Esophagus squamous epithelium (tissue), 5 donors: ENCODE data around the gene CX3CL1. TPM values are rescaled to one million over a fixed set of nuclear protein-coding genes. Genes with fewer than 3 reads are reported as not detected.

Source experiments
- DNase-seq: peaks from one replicate; lab custom pipeline; 2025; lab: John Stamatoyannopoulos, UW
- H3K27ac ChIP-seq, 4 donors: fragments of 200-600 bp; sonication (generic); one replicate each; pipeline ENCODE4 v1.5.1; 2016 to 2019; ENCODE audit warnings: mild to moderate bottlenecking in 1 of 4
- H3K27me3 ChIP-seq, 4 donors: fragments of 200-600 bp; sonication (generic); 1 replicate in 3 of 4; 2 replicates in 1 of 4; pipeline versions ENCODE4 v1.5.1 to v1.6.0; 2017 to 2021; ENCODE audit warnings: antibody characterized with exemption in 1 of 4
- H3K36me3 ChIP-seq, 3 donors: fragments of 200-600 bp; sonication (generic); one replicate each; pipeline ENCODE4 v1.5.1; 2016 to 2019
- H3K4me1 ChIP-seq, 3 donors: fragments of 200-600 bp; sonication (generic); one replicate each; pipeline ENCODE4 v1.5.1; 2017 to 2019
- H3K4me3 ChIP-seq, 4 donors: fragments of 200-600 bp; sonication (generic); 1 replicate in 3 of 4; 2 replicates in 1 of 4; pipeline ENCODE4 v1.5.1; 2016 to 2019; ENCODE audit warnings: mild to moderate bottlenecking in 2 of 4, moderate library complexity in 1 of 4
- H3K9me3 ChIP-seq, 3 donors: fragments of 200-600 bp; sonication (generic); one replicate each; pipeline ENCODE4 v1.5.1; 2016 to 2019
- POLR2A ChIP-seq, 4 donors: fragments of 450-650 bp; IDR thresholded peaks; one replicate each; pipeline ENCODE4 v1.6.1; 2017; ENCODE audit warnings: antibody characterized with exemption in 4 of 4, mild to moderate bottlenecking in 4 of 4, moderate library complexity in 3 of 4
- WGBS, 2 donors: methylation state at CpG; one replicate each; pipeline ENCODE4 v1.1.5; 2018; 5-methylcytosine and 5-hydroxymethylcytosine counted together
- intact Hi-C: fragments of 100-400 bp; cut with DNase I; formaldehyde crosslinking; loops from one replicate; pipeline ENCODE4 v1.15.0; 2022
- total RNA-seq, 4 donors: library from RNA; depleted of rRNA; stranded (reverse); fragments of >200 nt; gene quantifications; one replicate each; pipeline ENCODE4 v1.1.0, GENCODE V29; 2016
- TF ChIP-seq, protein P1 (sequence below), 6 experiments: fragments of 450-650 bp in 4 of 6; fragments of 200-600 bp in 2 of 6; sonication (generic) in 2 of 6; IDR thresholded peaks; one replicate each; pipeline ENCODE4 v1.5.1; 2016 to 2019; ENCODE audit warnings: antibody characterized with exemption in 6 of 6, mild to moderate bottlenecking in 4 of 6, moderate library complexity in 4 of 6
- donor health status: DM: yes; HTN: yes; CAD: no.

CX3CL1 gene
- total RNA-seq, 4 donors from 2014 or later: 3.3 to 14.8 (median 7.4) TPM

DNA sequence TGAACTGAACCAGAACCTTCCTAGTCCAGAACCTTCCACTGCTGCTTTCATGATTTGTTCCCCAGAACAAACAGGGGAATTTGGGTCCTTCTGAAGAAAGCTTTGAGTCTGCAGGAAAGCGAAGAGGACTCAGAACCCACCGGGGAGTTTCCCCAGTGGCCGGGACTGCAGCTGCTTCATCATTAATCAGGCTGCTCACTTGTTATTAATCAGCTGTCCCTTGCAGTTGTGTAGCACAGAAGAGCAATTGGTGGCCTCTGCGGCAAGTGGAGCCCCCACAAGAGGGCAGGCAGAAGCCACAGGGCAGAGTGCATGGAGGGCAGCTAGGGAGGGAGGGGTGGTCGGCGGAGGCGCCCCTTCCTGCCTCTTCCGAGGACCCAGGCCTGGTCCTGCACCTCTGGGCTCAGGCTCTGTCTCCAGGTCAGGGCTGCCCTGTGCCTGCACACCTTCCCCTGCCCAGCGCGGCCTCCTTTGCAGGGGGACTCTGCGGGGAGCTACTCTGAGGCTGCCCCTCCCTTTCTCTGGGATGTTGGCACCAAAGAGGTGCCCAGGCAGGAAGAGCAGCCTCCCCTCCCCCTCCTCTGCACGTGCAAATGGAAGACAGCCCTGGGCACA, 39.2 kb downstream of the CX3CL1 start:
- peaks cover 2 to 42% (median 19%) of the 10 kb centered on the region in 3 donors for H3K4me1 ChIP-seq
- no peak for DNase-seq
- no peak overlapping the region for H3K4me3 ChIP-seq
- H3K9me3 ChIP-seq: no peaks in the 10 kb centered on the region
- H3K27me3 ChIP-seq: no peaks in the 10 kb centered on the region
- WGBS, 2 donors: 61% methylated on average over 3 of the region's 12 CpGs; no CpG with 5 or more reads in 1 of the 2 donors
- no peak for TF ChIP-seq POLR2A (IDR thresholded peaks at IDR 0.05)
- TF ChIP-seq, protein P1, sequence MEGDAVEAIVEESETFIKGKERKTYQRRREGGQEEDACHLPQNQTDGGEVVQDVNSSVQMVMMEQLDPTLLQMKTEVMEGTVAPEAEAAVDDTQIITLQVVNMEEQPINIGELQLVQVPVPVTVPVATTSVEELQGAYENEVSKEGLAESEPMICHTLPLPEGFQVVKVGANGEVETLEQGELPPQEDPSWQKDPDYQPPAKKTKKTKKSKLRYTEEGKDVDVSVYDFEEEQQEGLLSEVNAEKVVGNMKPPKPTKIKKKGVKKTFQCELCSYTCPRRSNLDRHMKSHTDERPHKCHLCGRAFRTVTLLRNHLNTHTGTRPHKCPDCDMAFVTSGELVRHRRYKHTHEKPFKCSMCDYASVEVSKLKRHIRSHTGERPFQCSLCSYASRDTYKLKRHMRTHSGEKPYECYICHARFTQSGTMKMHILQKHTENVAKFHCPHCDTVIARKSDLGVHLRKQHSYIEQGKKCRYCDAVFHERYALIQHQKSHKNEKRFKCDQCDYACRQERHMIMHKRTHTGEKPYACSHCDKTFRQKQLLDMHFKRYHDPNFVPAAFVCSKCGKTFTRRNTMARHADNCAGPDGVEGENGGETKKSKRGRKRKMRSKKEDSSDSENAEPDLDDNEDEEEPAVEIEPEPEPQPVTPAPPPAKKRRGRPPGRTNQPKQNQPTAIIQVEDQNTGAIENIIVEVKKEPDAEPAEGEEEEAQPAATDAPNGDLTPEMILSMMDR (IDR thresholded peaks at IDR 0.05): no peak
- H3K36me3 ChIP-seq: no peaks in the 10 kb centered on the region
- intact Hi-C loops: no loop called here
- H3K27ac ChIP-seq: no peak overlapping the region

DNA sequence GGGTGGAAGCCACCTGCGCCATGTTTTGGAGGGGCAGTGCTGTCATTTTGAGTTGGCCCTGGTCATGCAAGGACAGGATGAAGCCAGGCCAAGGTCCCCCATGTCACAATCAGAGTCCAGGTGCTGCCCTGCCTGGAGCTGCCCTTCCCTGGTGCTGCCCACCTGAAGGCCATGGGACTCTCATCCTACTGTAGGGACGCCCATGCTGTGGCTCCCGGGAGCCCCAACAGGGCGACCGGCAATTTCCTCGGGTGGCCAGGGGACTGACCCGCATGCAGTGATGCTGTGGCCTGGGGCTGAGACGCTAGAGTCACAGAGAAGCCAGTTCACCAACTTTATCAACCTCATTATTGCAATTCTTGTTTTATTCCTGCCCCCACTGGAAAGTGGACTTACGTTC, 40.3 kb downstream of the CX3CL1 start:
- 86 to 93% methylated on average over 7 of the region's 9 CpGs for WGBS, 2 donors
- no peaks in the 10 kb centered on the region for H3K9me3 ChIP-seq
- peaks cover 12 to 47% (median 31%) of the 10 kb centered on the region in 3 donors for H3K4me1 ChIP-seq
- H3K4me3 ChIP-seq: no peak overlapping the region
- H3K27me3 ChIP-seq: no peaks in the 10 kb centered on the region
- no peak overlapping the region for H3K27ac ChIP-seq
- TF ChIP-seq, protein P1 (IDR thresholded peaks at IDR 0.05): no peak
- TF ChIP-seq POLR2A (IDR thresholded peaks at IDR 0.05): no peak
- no peaks in the 10 kb centered on the region for H3K36me3 ChIP-seq
- intact Hi-C loops: no loop called here
- DNase-seq: no peak

DNA sequence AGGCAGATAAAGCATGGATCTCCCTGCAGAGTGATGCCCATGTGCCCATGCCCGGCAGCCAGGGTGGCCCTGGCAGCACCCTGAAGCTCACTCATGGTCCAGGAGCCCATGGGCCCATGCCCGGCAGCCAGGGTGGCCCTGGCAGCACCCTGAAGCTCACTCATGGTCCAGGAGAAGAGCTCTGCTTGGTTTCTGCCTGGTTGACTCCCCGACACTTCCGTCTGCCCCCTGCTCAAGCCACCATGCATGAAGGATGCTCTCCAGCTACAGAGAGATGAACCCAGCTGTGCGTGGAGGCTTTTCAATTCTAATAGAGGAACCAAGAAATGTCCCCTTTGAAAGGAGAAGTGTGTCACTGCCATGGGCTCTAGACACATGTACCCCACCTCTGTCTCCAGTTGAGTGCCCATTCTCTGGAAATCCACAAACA, 41.0 kb downstream of the CX3CL1 start:
- H3K4me3 ChIP-seq: no peak overlapping the region
- H3K4me1 ChIP-seq: peaks cover 12 to 54% (median 36%) of the 10 kb centered on the region in 3 donors
- no peaks in the 10 kb centered on the region for H3K36me3 ChIP-seq
- H3K9me3 ChIP-seq: no peaks in the 10 kb centered on the region
- intact Hi-C loops: no loop called here
- no peak for DNase-seq
- TF ChIP-seq, protein P1 (IDR thresholded peaks at IDR 0.05): no peak
- TF ChIP-seq POLR2A (IDR thresholded peaks at IDR 0.05): no peak
- 73 to 86% methylated on average over 1 to 2 of the region's 5 CpGs for WGBS, 2 donors
- no peak overlapping the region for H3K27ac ChIP-seq
- no peaks in the 10 kb centered on the region for H3K27me3 ChIP-seq

DNA sequence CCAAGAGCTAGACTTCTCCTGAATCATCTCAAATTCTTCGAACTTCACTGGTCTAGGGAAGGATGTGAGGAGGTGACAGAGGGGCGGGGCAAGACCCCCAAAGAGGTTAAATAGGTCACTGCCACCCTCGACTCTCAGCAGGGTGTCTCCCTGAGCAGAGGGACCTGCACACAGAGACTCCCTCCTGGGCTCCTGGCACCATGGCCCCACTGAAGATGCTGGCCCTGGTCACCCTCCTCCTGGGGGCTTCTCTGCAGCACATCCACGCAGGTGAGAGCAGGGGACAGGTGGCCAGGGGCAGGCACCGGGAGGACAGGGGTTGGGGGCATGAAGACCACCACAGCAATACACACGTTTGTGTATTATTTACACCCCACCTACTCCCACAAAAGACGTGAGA, 41.4 kb downstream of the CX3CL1 start:
- 57 to 83% methylated on average over 1 to 6 of the region's 7 CpGs for WGBS, 2 donors
- DNase-seq: no peak
- Histone ChIP-seq H3K9me3 (no peaks in the 10 kb centered on the region), H3K27ac (no peak overlapping the region), H3K36me3 (no peaks in the 10 kb centered on the region), H3K4me1 (peaks cover 16 to 58% (median 39%) of the 10 kb centered on the region in 3 donors), H3K27me3 (no peaks in the 10 kb centered on the region), H3K4me3 (no peak overlapping the region)
- intact Hi-C loops: no loop called here
- no peak for TF ChIP-seq POLR2A (IDR thresholded peaks at IDR 0.05)
- TF ChIP-seq, protein P1 (IDR thresholded peaks at IDR 0.05): no peak

DNA sequence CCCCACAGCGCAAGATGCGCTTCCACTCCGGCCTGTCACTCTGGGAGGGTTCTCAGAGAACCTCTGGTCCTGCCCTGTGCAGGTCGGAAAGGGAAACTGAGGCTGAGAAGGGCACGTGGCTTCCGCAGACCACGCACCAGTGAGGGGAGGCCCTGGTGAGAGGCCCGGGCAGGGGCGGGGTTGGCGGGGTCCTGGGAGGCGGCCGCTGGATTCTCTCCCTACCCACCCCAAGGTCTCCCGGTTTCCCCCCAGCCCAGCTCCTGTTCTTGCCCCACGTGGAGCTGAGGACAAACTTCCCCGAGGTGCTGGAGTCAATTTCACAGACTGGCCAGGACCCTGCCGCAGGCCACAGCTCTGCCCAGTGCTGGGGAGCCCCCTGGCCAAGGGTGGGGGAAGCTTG, 43.8 kb downstream of the CX3CL1 start:
- Histone ChIP-seq H3K4me1 (peaks cover 21 to 45% (median 25%) of the 10 kb centered on the region in 3 donors), H3K27ac (peak overlapping the region in 1 of 4 donors; percentile 70), H3K36me3 (no peaks in the 10 kb centered on the region), H3K27me3 (no peaks in the 10 kb centered on the region), H3K4me3 (no peak overlapping the region), H3K9me3 (no peaks in the 10 kb centered on the region)
- intact Hi-C loops: loop anchor here (2.0 kb wide), 1 partner anchor 115 kb away; no protein-coding TSS in a partner anchor
- TF ChIP-seq, protein P1 (IDR thresholded peaks at IDR 0.05): no peak
- TF ChIP-seq POLR2A (IDR thresholded peaks at IDR 0.05): no peak
- WGBS, 2 donors: 79 to 95% methylated on average over 3 to 4 of the region's 16 CpGs
- no peak for DNase-seq
